NCI-H2196 (cell line): ENCODE data around the gene PCCA.
"Not testable (repeated sequence)": the region's sequence is repeated elsewhere in the genome, so short reads cannot be mapped to it uniquely, and the experiment has no call there.

Experiments
- DNase-seq: peaks from one replicate; lab custom pipeline; 2025; ENCODE audit not compliant: unreplicated experiment; lab: John Stamatoyannopoulos, UW

PCCA gene

DNA sequence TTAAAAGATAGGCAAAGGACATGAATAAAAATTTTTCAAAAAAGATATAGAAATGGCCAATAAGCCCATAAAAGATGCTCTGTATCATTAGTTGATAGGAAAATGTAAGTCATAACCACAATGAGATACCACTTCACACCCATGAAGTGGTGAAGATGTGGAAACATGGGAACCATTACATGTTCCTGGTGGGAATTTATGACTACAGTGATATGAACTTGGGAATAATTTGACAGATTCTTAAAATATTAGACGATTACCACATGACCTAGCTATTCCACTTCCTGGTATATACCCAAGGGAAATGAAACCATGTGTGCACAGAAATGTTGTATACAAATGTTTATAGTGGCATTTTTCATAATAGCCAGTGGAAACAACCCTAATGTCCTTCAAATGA is 267.5 kb downstream of the PCCA start:
- no peak for DNase-seq

DNA sequence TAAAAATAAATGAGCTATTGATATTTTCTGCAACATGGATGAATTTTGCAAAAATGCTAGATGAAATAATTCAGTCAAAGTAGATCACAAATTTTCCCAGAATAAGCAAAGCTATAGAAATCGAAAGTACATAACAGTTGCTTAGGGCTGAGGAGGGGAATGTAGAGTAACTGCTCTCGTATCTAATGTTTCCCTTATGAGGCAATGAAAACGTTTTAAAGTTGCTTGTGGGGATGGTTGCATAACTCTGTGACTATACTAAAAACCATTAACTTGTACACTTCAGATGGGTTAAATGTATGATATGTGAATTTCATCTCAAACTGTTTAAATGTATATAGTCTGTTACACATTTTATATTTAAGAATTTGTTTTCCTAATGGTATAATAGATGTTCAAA is 268.0 kb downstream of the PCCA start:
- no peak for DNase-seq

DNA sequence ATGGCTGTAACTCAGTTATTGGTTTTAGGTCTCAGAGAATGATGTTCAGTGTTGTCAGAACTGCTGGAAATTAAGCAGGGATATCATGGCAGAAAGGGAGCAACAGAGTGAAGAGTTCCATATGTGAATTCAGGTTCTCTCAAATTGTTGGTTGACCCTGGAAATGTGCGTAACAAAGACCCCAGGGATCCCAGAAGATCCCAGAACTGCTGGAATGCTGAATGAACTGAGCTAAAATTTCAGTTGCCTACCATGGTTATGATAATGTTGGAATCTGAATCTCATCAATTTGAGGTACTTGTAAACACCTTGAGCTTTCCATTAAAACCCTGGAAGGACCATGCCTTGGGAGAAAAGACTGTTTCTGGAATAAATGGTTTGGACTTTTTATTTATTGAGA is 268.9 kb downstream of the PCCA start:
- DNase-seq: no peak

DNA sequence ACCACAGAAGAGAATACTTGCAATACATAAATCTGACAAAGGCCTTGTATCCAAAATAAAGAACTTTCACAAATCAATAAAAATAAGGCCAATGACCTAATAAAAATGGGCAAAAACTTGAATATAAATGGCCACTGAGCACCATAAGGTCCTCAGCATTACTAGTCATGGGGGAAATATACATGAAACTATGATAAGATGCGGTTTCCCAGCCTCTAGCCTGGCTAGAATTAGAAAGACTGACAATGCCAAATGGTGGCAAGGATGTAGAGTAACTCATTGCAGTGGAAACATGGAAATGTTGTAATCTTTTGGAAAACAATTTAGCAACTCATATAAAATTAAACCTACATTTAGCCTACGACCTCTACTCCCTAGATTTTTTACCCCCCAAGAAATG is 272.6 kb downstream of the PCCA start:
- no peak for DNase-seq

DNA sequence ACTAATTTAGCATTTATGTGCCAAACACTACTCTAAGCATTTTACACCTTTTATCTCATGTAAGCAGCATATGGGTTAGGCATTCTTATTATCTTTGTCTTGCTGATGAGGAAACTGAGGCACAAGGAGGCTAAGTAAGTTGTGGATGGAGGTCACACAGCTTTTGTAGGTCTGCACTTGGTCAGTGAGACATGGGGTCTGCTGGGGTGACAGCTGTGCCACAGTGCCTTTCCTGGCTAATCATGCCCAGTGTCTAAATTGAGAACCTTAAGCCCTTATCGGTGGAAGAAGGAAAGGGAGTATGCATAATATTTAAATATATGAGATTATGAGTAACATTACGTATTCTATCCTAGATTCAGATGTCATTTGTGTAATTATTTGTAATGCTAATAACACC is 273.5 kb downstream of the PCCA start:
- DNase-seq: no peak

DNA sequence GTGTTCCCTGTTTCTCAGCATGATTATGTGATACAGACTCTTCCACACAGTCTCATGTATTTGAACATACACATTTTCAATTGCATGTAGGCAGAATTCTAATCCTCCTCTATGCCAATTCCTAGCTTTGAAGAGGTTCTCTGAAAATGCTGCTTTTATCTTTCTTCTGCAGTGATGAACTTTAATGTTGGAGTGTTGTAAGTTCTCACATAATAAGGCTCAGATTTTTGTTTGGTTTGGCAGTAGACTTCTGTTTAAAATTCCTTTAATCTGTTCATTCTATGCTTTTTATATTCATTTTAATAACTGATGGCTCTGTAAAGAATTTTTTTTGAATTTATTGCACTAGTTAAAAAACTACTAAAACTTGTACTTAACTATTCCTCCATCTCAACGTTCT is 273.9 kb downstream of the PCCA start:
- DNase-seq: no peak

DNA sequence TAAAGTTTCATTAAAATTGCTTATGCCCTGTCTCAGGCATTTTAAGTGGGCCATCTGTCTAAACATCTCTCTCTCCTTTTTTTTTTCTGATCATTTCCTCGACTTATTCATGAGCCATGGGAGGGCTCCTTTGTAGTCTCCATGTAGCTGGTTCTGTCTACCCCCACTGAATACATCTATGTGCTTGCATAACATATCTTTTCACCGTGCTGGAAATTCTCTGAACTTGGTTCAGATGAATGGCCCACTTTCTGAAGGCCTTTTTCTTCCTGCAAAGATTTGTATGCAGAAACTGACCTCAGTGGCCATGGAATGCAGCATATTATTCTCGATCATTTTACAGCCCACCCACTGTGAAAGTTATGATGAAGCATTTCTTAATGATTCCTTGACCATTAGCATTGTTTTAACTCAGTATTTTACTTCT is 274.4 kb downstream of the PCCA start:
- DNase-seq: no peak

DNA sequence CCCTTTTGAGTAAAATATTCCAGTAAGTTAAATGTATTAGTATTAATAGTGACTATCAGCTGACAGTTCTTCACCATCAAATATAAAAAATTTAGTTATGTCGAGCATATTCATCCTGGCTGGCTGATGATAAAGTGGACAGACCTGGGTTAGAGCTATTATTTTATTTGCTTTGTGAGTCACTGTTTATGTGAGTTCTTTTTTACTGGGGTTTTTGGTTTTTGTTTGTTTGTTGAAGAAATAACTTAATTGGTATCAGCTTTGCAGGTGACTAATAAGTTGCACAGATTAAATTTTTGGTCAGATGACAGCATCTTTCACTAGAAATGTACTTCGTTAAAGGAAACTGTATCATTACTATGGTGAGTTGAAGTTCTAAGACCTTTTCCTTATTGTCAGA is 275.0 kb downstream of the PCCA start:
- peak; percentile 3 for DNase-seq

DNA sequence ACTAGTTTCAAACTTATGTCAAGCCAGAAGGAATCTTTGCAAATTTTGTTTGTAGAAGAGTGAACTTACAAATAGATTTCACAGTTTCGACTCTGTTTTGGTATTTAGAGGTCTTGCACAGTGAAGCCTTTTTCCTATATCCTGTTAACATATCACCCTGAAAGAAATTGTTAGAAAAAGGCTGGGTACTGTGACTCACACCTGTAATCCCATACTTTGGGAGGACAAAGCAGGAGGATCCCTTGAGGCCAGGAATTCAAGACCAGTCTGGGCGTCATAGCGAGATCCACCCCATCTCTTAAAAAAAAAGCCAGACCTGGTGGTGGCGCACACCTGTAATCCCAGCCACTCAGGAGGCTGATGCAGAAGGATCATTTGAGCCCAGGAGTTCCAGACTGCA is 275.7 kb downstream of the PCCA start:
- no peak for DNase-seq

DNA sequence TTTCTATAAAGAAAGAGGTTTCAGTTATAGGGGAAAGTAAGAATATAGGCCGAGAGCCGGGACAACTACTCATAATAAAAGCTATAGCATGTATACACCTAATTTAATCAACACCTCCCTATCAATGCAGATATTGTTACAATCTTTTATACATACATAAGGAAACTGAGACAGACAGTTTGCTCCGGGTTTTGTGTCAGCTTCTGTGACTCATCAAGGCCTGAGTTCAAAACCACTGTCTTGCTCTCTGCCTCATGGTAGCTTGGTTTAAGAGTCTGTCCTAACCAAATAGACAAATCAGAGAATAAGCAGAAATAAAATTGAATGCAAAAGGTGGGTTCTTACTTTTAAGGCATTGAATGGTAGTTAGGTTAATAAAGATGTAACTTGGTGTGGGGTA is 276.8 kb downstream of the PCCA start:
- DNase-seq: no peak

DNA sequence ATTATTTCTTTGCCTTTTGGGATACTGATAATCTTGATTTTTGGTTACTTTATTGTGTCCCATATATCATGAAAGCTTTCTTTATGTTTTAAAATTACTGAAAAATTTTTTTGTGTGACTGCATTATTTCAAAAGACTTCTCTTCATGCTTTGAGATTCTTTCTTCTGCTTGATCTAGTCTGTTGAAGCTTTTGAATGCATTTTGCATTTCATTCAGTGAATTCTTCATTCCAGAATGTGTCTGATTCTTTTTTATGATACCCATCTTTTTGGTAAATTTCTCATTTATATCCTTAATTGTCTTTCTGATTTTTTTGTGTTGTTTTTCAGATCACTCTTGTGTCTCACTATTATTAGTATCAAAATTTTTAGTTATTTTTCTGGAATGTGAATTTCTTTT is 289.6 kb downstream of the PCCA start:
- no peak for DNase-seq

DNA sequence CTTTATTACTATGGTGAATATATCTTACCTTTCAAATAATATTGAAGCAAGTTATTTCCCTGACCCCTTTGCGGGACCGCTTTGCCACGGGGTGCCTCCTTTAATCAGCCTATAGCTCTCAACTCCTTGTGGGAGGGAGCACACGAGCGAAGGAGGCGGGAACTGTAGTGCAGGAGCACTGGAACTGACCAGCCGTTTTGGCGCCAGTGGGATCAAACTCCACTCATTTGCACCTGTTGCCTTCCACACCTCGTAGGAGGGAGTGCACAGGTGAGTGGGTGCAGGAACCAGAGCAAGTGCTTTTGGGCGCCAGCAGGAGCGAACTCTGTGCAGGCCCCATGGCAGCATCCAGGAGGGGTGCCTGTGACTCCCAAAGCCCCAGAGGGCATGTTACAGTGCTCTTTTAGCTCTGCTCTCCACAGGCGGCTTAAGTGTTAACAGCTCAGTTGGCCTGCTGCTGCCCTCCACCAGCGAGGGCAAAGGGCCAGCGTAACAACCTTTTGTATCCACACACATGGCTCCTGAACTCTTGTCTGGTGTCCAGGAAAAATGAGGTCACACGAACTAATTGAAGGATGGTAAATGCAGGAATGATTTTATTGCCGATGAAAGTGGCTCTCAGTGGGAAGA is 292.8 kb downstream of the PCCA start:
- no peak for DNase-seq

DNA sequence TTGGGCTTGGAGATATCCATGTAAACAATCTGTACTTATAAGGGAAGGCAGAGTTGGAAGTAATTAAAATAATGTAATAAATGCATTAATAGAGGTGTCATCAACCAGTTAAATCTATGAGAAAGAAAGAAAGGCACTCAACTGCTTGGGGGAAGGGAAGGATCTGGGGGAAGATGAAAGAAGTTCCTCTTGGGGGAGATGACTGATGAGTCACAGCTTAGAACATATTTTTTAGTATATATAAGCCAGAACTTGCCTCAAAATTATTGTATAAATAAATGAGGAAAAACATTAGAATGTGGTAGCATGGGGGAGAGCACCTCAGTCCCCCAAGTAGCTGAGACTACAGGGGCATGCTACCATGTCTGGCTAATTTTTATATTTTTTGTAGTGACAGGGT is 293.9 kb downstream of the PCCA start:
- no peak for DNase-seq

DNA sequence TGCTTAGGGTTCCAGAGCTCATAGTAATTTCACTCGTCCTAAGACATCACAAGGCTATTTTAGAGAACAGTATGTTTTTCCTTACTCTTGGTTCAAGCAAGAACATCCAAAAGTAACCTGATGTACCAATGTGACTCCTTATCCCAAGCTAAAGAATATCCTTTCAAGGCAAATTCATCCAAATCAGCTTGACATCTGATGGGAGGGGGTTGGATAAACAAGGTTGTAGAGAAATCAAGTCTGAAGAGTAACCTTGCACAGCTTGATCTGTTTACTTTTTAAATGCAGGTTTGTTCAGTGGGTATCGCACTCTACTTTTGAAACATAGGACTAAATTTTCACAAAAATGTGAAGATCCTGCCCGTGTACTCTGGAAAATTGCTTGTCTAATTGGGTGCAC is 298.5 kb downstream of the PCCA start:
- DNase-seq: no peak

DNA sequence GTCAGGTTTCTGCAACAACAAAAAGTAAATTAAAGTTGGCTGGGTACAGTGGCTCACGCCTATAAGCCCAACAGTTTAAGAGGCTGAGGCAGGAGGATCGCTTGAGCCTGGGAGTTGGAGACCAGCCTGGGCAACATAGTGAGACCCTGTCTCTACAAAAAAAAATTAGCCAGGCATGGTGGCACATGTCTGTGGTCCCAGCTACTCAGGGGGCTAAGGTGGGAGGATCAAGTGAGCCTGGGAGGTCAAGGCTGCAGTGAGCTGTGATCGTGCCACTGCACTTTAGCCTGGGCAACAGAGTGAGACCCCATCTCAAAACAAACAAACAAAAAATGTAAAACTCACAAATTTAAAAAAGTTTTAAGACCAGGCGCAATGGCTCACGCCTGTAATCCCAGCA is 299.3 kb downstream of the PCCA start:
- not testable (repeated sequence) for DNase-seq

DNA sequence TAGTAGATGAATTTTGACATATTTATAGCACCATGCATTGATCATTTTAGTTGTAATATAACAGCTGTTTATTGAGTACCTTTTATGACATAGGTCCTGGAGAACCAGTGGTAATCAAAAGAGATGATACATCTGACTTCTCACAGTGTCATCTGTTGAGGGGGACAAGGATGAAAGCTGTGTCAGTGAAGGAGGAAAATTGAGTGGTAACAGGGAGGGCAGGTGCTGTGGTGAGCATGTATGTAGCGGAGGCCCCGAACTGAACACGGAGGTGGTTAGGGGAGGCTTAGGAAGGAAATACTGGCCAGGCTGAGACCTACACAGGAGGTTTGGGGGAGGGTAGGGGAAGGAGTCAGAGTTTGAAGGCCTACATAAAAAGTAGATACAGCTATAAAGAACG is 300.0 kb downstream of the PCCA start:
- DNase-seq: no peak

DNA sequence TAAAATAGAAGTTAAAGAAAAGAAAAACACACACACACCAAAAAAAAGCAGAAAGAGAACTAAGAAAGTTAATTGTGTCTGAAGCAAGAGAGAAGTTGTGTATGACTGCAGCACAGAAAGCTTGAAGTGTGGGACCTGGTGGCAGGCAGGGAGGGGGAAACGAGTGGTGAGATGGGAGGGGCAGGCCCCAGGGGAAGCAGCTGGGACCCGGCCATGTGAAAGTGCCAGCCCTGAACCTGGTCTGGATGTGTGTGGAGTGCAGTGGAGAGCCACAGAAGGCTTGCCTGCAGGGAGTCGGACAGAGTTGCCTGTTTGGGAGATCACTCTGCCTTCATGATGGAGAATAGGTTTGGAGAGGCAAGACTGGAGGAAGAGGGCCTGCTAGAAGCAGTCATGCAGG is 300.7 kb downstream of the PCCA start:
- DNase-seq: no peak

DNA sequence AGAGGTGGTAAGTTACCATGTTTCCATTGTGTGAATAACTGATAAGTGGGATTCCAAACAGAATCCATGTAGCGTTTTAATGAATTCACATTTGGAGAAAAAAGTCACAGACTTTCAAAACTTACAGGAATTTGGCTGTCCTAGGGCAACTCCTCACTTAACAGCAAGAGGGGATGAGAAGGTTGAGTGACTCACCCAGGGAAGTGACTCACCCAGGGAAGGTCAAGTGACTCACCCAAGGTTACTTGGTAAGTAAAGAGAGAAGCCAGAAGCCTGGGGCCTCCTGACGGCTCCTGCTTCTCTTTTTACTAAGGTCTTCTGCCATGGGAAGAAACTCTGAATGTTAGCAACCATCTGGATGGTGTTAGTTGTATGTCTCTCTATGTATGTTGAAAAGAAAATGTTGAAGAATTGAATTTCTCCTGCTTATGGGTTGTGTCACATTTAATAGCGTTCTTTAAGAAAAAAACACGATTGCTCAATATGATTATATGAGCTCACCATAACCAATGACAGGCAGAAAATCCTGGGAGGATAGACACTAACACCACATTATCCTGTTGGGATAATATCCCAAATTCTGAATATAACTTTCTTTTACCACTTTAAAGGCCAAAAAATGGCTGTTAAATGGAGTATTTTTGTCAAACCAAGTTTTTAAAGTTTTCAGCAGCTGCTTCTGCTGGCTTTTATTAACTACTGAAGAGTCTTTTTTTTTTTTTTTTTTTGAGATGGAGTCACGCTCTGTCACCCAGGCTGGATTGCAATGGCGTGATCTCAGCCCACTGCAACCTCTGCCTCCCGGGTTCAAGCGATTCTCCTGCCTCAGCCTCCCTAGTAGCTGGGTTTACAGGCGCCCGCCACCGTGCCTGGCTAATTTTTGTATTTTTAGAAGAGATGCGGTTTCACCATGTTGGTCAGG is 304.1 kb downstream of the PCCA start:
- DNase-seq: peak; percentile 18

DNA sequence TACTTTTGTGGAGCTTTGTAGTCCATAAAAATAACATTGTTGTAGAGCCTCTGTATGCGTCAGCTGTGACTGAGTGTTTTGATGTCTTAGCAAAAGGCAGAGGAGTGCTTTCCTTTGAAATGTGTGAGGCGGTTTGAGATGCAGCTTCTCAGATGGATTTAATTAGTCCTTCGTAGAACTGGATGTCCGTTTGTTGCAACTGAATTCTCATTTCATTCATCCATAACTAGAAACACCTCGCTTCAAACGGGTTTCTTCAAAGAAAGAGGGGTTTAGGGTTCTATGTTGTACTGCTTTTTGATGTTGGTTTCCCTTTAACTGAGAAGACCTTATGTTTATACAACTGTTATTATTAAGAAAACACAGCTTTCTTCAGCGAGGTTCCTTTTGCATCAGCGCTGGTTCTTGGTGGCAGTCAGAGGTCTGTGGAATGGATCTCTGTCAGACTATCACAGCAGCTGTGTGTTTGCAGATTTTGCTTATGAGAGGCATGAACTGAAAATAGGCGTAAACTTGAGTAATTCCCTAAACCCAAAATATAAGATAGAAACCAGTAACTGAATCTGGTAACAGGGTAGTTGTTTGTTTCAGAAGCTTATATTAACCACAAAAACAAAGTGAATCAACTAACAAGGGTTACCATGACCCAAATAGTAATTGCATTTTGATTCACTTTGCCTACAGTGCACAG is 305.3 kb downstream of the PCCA start:
- DNase-seq: no peak

DNA sequence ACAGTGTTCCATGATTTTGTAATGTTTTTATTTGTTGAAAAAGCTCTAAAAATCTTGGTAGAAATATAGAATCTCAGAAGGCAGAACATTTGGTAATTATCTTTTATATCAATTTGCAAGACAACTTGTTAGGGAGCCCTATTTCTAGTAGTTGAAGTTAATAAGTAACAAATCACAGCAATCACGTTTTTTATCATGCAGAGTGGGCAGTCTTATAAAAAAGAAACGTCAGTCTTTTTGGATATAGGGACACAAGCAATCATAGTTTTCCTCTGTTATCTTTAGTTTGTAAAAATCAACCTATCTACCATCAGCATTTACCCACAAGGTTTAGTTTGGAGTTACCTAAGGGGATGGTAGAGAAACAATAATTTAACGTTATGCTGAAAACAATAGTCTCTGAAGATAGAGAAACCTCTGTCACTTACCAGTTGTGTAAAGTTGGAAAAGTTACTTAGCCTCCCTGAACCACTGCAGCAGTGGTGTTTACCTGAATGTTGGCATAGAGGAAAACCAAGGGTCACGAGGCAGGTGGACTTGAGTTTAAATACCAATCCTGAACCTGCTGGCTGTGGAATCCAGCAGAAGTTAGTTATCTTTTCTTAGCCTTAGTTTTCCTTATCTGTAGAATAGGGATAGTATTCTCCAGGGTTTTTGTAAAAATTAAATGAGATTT is 306.9 kb downstream of the PCCA start:
- no peak for DNase-seq

DNA sequence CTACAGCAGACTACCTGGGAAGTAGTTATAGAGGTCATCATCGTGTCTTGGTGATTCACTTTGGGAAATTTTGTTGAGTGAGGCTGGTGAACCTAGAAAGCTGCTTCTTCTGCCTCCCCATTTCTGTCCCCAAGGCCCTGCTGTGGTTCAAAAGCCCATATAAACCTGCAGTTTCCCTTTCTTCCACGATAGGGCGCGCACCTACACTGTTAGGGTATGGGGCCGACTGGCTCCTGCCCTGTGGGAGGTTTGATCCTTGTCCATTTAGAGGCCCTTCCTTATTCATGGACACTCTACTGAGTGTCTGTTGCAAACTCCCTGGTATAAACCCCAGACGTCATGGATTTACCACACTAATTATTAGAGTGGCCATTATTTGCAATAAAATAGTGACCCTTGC is 307.9 kb downstream of the PCCA start:
- no peak for DNase-seq

DNA sequence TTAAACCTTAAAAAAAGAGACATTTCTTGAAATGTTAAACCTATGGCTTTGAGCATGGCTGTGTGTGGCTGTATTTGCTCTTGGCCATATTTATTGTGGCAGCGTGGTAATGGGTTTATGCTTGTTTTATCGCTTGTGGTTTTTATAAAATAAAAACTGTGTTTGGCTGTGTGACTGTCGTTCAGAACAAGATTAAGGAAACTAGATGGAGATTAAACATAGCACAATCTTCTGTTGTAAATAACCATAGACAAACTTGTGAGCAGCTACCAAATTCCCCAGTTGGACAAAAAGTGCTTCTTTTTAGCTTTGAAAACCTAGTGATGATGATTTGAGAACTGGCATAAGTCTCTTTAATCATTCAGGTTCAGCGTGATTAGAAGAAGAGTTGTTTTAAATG is 308.7 kb downstream of the PCCA start:
- no peak for DNase-seq
